ENCODE data around the gene HYAL4.

- no peak for TF ChIP-seq CTCF (IDR thresholded peaks at IDR 0.05)
- TF ChIP-seq POLR2A (IDR thresholded peaks at IDR 0.05): no peak
These were observed 42.7 kb upstream of the HYAL4 start for GRCh38 chr7:123802249-123802648.

Data from lower leg skin (tissue), 3 donors.